AG09309 (cell line): ENCODE data around the gene ZFP36L1.
"Not testable (repeated sequence)": the region's sequence is repeated elsewhere in the genome, so short reads cannot be mapped to it uniquely, and the experiment has no call there.

Source experiments
- DNase-seq: peaks from one replicate; pipeline ENCODE4 v3.0.0-alpha.2; 2010; ENCODE audit warnings: low read depth
- H3K4me3 ChIP-seq: 2 replicates; pipeline ENCODE4 v1.5.1; 2011; ENCODE audit warnings: mild to moderate bottlenecking, low read depth, low read length, moderate library complexity; ENCODE audit not compliant: control insufficient read depth
- TF ChIP-seq, protein P1 (sequence below): IDR thresholded peaks from 2 replicates; pipeline ENCODE4 v1.5.1; 2011; ENCODE audit warnings: mild to moderate bottlenecking, low read depth, low read length, inconsistent platforms; ENCODE audit not compliant: insufficient read depth, control insufficient read depth; ENCODE audit errors: missing control alignments

Gene ZFP36L1

DNA sequence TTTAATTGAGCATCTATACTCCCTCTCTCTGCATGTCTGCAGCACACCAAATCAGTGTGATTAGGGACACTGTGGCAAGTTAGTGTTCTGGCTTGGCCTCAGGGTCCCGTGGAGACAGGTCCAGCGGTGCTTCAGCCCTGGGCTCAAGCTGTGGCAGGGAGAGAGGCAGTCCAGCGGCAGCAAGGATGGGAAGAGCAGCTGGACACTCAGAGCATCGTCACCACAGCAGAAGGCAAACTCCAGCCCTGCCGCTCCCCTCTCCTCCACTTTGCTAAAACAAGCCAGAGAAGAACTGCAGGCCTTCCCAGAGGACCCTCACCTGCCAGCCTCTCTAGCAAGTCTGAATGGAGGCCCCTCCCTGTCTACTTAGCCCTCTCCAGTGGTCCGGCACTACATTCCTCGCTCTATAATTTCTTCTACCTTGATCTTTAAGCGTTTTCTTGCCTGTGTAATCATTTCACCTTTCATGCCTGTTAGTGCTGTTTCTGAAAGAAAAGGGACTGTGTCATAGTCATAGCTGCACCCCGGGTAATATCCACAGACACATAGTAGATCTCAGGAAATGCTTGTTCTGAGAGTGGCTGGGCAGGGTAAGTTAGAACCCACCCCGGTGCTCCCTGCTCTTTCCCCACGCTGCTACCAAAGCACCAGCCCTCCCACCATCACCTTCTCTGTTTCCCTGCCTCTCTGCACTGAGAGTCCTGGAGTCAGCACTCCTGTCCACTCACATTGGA lies 22.1 kb downstream of the ZFP36L1 start:
- TF ChIP-seq, protein P1, sequence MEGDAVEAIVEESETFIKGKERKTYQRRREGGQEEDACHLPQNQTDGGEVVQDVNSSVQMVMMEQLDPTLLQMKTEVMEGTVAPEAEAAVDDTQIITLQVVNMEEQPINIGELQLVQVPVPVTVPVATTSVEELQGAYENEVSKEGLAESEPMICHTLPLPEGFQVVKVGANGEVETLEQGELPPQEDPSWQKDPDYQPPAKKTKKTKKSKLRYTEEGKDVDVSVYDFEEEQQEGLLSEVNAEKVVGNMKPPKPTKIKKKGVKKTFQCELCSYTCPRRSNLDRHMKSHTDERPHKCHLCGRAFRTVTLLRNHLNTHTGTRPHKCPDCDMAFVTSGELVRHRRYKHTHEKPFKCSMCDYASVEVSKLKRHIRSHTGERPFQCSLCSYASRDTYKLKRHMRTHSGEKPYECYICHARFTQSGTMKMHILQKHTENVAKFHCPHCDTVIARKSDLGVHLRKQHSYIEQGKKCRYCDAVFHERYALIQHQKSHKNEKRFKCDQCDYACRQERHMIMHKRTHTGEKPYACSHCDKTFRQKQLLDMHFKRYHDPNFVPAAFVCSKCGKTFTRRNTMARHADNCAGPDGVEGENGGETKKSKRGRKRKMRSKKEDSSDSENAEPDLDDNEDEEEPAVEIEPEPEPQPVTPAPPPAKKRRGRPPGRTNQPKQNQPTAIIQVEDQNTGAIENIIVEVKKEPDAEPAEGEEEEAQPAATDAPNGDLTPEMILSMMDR = no peak
- no peak overlapping the region for H3K4me3 ChIP-seq
- no peak for DNase-seq

DNA sequence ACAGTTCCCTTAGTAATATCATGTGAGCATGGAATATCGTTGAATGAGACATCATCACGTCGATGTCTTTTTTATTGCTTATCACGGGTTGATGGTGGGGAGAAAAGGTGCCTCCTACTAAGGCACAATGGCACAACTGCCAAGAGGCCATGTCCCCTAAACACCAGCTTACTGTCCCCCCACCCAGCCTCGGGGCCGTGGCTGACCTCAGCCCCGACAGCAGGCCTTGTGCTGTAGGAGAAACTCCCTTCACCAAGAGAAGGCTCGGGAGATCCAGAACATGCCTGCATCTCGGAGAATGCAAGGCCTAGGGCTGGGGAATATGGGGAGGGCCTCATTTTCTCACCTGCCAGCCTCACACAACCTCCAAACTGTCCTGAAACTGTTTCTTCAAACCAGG lies 22.8 kb downstream of the ZFP36L1 start:
- TF ChIP-seq, protein P1 = no peak
- no peak for DNase-seq
- H3K4me3 ChIP-seq = no peak overlapping the region

DNA sequence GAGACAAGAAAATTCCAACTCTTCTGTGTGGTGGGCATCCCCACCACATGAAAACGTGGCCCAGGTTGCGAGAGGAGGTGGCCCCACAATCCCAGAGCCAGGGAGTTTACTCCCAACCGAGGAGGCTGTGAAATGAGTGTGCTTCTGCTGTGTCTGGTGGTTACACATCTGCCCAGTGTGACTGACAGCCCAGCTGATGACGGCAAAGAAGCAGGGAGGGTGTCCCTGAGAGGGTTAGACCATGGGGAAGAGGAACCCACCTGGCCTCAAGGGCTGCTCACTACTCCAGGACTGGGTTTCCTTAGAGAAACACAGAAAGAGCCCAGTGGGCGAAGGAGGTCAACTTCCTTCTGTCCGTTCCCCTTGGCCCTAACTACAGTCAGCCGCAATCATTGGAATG lies 24.6 kb downstream of the ZFP36L1 start:
- TF ChIP-seq, protein P1 = no peak
- H3K4me3 ChIP-seq = no peak overlapping the region
- no peak for DNase-seq

DNA sequence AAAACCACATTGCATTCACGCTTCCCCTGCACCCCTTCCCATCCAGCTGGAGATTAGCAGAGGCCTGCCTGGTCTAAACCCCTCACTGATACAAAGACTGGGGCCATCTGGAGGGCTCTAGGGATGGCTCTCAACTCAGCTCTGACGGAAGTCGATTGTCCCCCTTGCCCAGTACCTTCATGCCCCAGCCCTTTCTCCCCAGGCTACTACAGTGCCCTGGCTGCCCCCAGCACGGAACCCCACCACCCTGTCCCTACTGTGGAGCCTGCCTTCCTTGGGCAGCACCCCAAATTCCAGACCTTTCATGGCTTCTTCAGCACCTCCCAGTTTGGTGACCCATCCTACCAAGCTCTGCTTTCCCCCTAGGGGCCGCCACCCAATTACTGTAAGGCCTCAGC lies 25.6 kb downstream of the ZFP36L1 start:
- no peak for DNase-seq
- TF ChIP-seq, protein P1 = no peak

DNA sequence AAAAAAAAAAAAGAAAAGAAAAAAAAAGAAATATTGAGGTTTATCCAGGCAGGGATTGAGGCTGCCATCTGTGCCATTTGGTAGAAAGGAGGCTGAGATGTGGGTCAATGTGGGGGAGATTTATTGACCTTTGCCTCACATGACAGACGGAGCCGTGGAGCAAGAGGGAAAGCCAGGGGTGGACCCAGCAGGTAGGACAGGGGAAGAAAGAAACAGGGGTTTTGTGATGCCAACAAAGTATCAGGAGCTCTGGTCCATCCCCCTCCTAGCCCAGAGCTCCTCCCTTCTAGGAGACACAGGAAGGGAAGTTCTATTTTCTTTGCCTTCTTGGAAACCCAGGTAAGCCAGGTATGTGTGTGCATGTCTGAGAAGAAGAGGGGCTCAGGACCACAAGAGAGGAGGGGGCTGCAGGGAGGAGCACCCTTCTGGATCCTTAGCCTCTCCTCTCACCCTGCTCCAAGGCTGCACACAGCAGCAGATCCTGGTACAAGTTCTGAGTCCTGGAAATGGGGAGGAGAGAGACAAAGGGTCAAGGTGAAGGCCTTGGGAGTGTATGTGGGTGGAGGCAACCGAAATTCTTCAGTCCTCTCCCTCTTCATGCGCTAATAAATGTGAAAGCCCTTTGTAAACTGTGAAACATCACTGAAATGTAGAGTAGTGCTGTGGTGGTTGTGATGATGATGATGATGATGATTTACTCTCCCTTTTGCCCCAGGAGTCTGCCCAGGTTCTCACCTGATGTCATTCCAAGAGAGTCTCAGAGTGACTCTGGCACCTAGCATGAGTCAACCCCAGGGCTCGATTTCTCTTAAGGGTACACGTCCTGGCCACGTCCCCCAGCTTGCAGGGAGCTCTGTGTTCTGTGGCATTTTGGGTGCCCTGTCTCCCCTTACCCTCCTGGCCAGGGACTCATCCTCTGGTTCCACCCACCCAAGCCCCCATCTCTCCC lies 26.3 kb downstream of the ZFP36L1 start:
- TF ChIP-seq, protein P1 = no peak
- no peak for DNase-seq
- no peak overlapping the region for H3K4me3 ChIP-seq

More for the DNA sequence above, 25.6 kb downstream of the ZFP36L1 start:
- no peak overlapping the region for H3K4me3 ChIP-seq

DNA sequence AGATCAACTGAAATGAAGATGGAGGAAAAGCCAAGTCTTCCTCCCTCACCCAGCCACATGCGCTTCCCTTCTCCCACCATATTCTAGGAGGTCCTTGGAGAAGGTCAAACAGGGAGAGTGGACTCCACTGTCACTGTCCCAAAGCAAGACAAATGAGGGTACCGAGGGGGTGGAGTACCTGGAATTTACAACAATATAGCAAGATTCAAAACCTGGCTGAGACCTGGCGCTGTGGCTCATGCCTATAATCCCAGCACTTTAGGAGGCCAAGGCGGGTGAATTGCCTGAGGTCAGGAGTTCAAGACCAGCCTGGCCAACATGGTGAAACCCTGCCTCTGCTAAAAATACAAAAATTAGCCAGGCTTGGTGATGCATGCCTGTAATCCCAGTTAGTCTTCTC lies 29.0 kb downstream of the ZFP36L1 start:
- not testable (repeated sequence) for H3K4me3 ChIP-seq, DNase-seq

DNA sequence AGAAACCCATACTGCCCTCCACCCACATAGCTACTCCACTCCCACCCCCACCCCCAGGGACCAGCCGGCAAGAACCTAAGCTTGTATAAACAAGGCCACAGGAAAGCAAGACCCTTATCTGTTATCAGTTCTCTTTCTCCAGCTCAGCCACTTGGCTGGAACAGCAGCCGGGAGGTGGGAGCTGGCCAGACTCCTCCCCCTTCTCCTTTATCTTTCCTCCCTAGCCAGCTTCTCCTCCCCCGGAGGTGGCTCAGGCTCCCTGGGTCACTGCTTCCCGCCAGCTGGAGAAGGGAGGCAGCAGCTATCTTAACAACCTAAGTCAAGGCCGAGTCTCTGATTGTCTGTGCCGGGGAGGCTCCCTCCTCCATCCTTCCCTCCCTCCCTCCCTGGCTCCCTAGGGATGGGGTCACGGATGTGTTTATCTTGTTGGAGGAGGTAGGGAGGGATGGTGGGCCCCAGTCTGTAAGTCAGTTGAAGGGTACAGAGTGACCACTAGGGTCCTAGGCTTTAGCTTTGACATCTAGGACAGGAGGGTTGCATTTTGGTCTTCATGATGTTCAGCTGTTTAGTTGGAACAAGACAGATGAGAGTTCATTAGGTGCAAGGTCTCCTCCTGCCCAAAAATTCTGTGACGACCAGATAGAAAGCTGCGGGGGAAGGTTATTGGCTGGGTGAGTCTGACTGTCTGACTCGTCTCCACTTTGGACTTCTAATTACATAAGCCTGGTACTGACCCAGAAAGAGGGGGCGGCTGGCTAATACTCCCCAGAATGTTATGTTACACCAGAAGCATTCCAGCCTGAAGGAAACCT lies 29.7 kb downstream of the ZFP36L1 start:
- TF ChIP-seq, protein P1 = no peak
- H3K4me3 ChIP-seq = no peak overlapping the region
- no peak for DNase-seq
